Uterus (tissue), 2 donors: ENCODE data around the gene RASL10B.

Source experiments
- CTCF ChIP-seq, 4 experiments: fragments of 200-600 bp in 2 of 4; fragments of 450-650 bp in 2 of 4; sonication (generic) in 2 of 4; IDR thresholded peaks; one replicate each; pipeline ENCODE4 v1.5.1; 2016 to 2019; ENCODE audit warnings: antibody characterized with exemption in 4 of 4, mild to moderate bottlenecking in 2 of 4, moderate library complexity in 1 of 4
- POLR2A ChIP-seq, 2 donors: fragments of 450-650 bp; IDR thresholded peaks; one replicate each; pipeline ENCODE4 v1.6.1; 2016; ENCODE audit warnings: antibody characterized with exemption in 2 of 2, mild to moderate bottlenecking in 1 of 2, moderate library complexity in 1 of 2

- TF ChIP-seq CTCF (IDR thresholded peaks at IDR 0.05) (no peak), POLR2A (IDR thresholded peaks at IDR 0.05) (no peak)
These were observed 59.4 kb downstream of the RASL10B start for GRCh38 chr17:35790841-35791240.
